ENCODE data around the gene GLTP.

GRCh38 chr12:109813810-109814416 is 66.4 kb downstream of the GLTP start:
- TF ChIP-seq CTCF (IDR thresholded peaks at IDR 0.05) (no peak), POLR2A (IDR thresholded peaks at IDR 0.05) (no peak)
